Heart left ventricle (tissue), 16 donors: ENCODE results near the gene TDRD7. TPM values are rescaled to one million over a fixed set of nuclear protein-coding genes. Genes with fewer than 3 reads are reported as not detected.

Source experiments
- ATAC-seq, 4 donors: fragments of 200-7000 bp; cut with Tn5 transposase; one replicate each; pipeline ENCODE4 v1.9.1; 2020 to 2022; ENCODE audit warnings: moderate library complexity in 4 of 4, mild to moderate bottlenecking in 3 of 4, moderate number of reproducible peaks in 1 of 4
- DNase-seq, 5 donors: peaks; one replicate each; pipeline ENCODE4 v3.0.0-alpha.2; 2020
- H3K27ac ChIP-seq, 12 donors: fragments of 200-600 bp; sonication (generic) in 4 of 12; one replicate each; pipeline versions ENCODE4 v1.5.0 to v1.8.0; 2016 to 2022; ENCODE audit warnings: mild to moderate bottlenecking in 2 of 12
- H3K27me3 ChIP-seq, 9 donors: fragments of 200-600 bp; sonication (generic) in 2 of 9; one replicate each; pipeline versions ENCODE4 v1.5.1 to v1.8.0; 2016 to 2022; ENCODE audit warnings: mild to moderate bottlenecking in 3 of 9
- H3K36me3 ChIP-seq, 9 donors: fragments of 200-600 bp; sonication (generic) in 2 of 9; one replicate each; pipeline versions ENCODE4 v1.5.0 to v1.8.0; 2018 to 2022; ENCODE audit warnings: mild to moderate bottlenecking in 2 of 9
- H3K4me1 ChIP-seq, 12 donors: fragments of 200-600 bp; sonication (generic) in 4 of 12; one replicate each; pipeline versions ENCODE4 v1.5.0 to v1.8.0; 2016 to 2022; ENCODE audit warnings: mild to moderate bottlenecking in 3 of 12
- H3K4me3 ChIP-seq, 12 donors: fragments of 200-600 bp; sonication (generic) in 4 of 12; one replicate each; pipeline versions ENCODE4 v1.5.0 to v1.8.0; 2017 to 2022; ENCODE audit warnings: mild to moderate bottlenecking in 9 of 12, moderate library complexity in 4 of 12
- H3K9me3 ChIP-seq, 12 donors: fragments of 200-600 bp; sonication (generic) in 4 of 12; one replicate each; pipeline versions ENCODE4 v1.5.0 to v1.8.0; 2016 to 2022; ENCODE audit warnings: mild to moderate bottlenecking in 1 of 12
- CTCF ChIP-seq, 12 donors: fragments of 200-600 bp; sonication (generic) in 4 of 12; IDR thresholded peaks; one replicate each; pipeline versions ENCODE4 v1.5.0 to v1.8.0; 2018 to 2022; ENCODE audit warnings: antibody characterized with exemption in 12 of 12, mild to moderate bottlenecking in 5 of 12
- POLR2A ChIP-seq, 2 donors: fragments of 450-650 bp; IDR thresholded peaks; one replicate each; pipeline ENCODE4 v1.6.1; 2017; ENCODE audit warnings: antibody characterized with exemption in 2 of 2, mild to moderate bottlenecking in 2 of 2, moderate library complexity in 2 of 2
- WGBS, 4 donors: extraction: QIAGEN DNeasy Blood & Tissue Kit in 2 of 4; methylation state at CpG; one replicate each; pipeline versions ENCODE4 v1.1.5 to v1.1.7; 2013 to 2018; 5-methylcytosine and 5-hydroxymethylcytosine counted together
- intact Hi-C, 10 donors: fragments of 100-400 bp; cut with DNase I; formaldehyde crosslinking; loops; one replicate each; pipeline versions ENCODE4 v1.11.1 to v1.14.2; 2022
- polyA plus RNA-seq, 2 donors: library from polyadenylated mRNA; stranded (reverse); fragments of 200-250 nt; gene quantifications; one replicate each; pipeline ENCODE4 v1.2.3, GENCODE V29; 2013
- total RNA-seq, 9 donors: library from RNA; depleted of rRNA in 2 of 9; stranded (reverse); fragments of >200 nt in 2 of 9; fragmentation: NEBNext Ultra II Directional in 3 of 9; extraction: Animal tissue kit (Norgen Biotek cat#: 25700) in 3 of 9; gene quantifications; one replicate each; pipeline versions ENCODE4 v1.1.0 to v1.2.4, GENCODE V29; 2016 to 2023
- donor health status: ischemic (EF 13 %, LVEDD 7.1; RV severe dilation, severe dysfunction).
- donor health status: healthy with polysubstance abuse.
- donor health status: DM: no; HTN: yes; CAD: no.
- donor health status: DM: no; HTN: no; CAD: no.
- donor health status: ischemic (EF 25% LVEDD 6.9; RV normal size, moderate dysfunction).
- donor health status: ischemic (EF 25% LVEDD 5.7; RV mildly dilated, moderate dysfunction).
- donor health status: healthy.
- donor health status: DM: yes; HTN: yes; CAD: no.
- donor health status: ischemic (EF 35%, LVEDD 5.7; RV mildly dilated, moderate dysfunction).
- donor health status: nonischemic (EF 11% LVEDD 7.7; RV severe dilation, severe dysfunction).
- donor health status: DM: yes; HTN: yes; CAD: no.
- donor health status: PGD.
- donor health status: ischemic (EF 29% LVEDD 5.4; RV normal size, mild dysfunction).
- donor health status: nonischemic (EF 23%, LVEDD 6.1; RV moderate dilation, normal function).

TDRD7 gene
- total and polyA plus RNA-seq, 11 donors = 3.0 to 15.3 (median 8.9) TPM

- WGBS, 4 donors = 58 to 70% (median 66%) methylated on average over 3 of the region's 3 CpGs
- peaks cover 0 to 51% (median 23%) of the 10 kb centered on the region in 9 donors for H3K36me3 ChIP-seq
- ATAC-seq (no peak), DNase-seq (no peak)
- TF ChIP-seq POLR2A (IDR thresholded peaks at IDR 0.05) (no peak), CTCF (IDR thresholded peaks at IDR 0.05) (no peak)
- no peak overlapping the region for H3K27ac ChIP-seq
- intact Hi-C loops = loop anchor here in 2 of 10 donors (10.0 kb wide), 2 partner anchors 243 to 443 kb away; no protein-coding TSS in a partner anchor
- no peak overlapping the region for H3K4me3 ChIP-seq
- no peaks in the 10 kb centered on the region for H3K9me3 ChIP-seq
- peaks cover 0 to 5% (median 0%) of the 10 kb centered on the region in 12 donors for H3K4me1 ChIP-seq
- no peaks in the 10 kb centered on the region for H3K27me3 ChIP-seq
These were observed 50.3 kb downstream of the TDRD7 start for GRCh38 chr9:97462159-97462558.

GRCh38 chr9:97462914-97463313 lies 51.0 kb downstream of the TDRD7 start:
- Histone ChIP-seq H3K27me3 (no peaks in the 10 kb centered on the region), H3K4me1 (peaks cover 0 to 5% (median 0%) of the 10 kb centered on the region in 12 donors), H3K36me3 (peaks cover 0 to 54% (median 23%) of the 10 kb centered on the region in 9 donors), H3K4me3 (no peak overlapping the region), H3K27ac (no peak overlapping the region), H3K9me3 (no peaks in the 10 kb centered on the region)
- DNase-seq = no peak
- no peak for TF ChIP-seq POLR2A (IDR thresholded peaks at IDR 0.05)
- no peak for TF ChIP-seq CTCF (IDR thresholded peaks at IDR 0.05)
- ATAC-seq = no peak
- intact Hi-C loops = loop anchor here in 2 of 10 donors (10.0 kb wide), 2 partner anchors 242 to 442 kb away; no protein-coding TSS in a partner anchor
- 96 to 100% (median 98%) methylated on average over 1 of the region's 1 CpG for WGBS, 4 donors

- intact Hi-C loops = loop anchor here (1.0 to 10.0 kb wide), 11 partner anchors 128 to 438 kb away; no protein-coding TSS in a partner anchor
- 41 to 62% (median 56%) methylated on average over 4 of the region's 4 CpGs for WGBS, 4 donors
- no peaks in the 10 kb centered on the region for H3K9me3 ChIP-seq
- H3K27ac ChIP-seq = peak overlapping the region in 11 of 12 donors; percentile 11 to 78 (median 69)
- ATAC-seq (peak; percentile 95 to 98 (median 97)), DNase-seq (peak; percentile 73 to 80 (median 77))
- no peak overlapping the region for H3K4me3 ChIP-seq
- no peaks in the 10 kb centered on the region for H3K27me3 ChIP-seq
- peaks cover 0 to 65% (median 28%) of the 10 kb centered on the region in 9 donors for H3K36me3 ChIP-seq
- no peak for TF ChIP-seq POLR2A (IDR thresholded peaks at IDR 0.05)
- peak; percentile 62 to 94 (median 81) for TF ChIP-seq CTCF (IDR thresholded peaks at IDR 0.05)
- peaks cover 0 to 20% (median 11%) of the 10 kb centered on the region in 12 donors for H3K4me1 ChIP-seq
These were observed 57.0 kb downstream of the TDRD7 start for GRCh38 chr9:97468658-97469448.

- TF ChIP-seq POLR2A (IDR thresholded peaks at IDR 0.05) = no peak
- TF ChIP-seq CTCF (IDR thresholded peaks at IDR 0.05) = peak in 8 of 12 donors; percentile 12 to 58 (median 42)
- Histone ChIP-seq H3K9me3 (no peaks in the 10 kb centered on the region), H3K36me3 (peaks cover 0 to 71% (median 30%) of the 10 kb centered on the region in 9 donors), H3K27me3 (no peaks in the 10 kb centered on the region), H3K27ac (peak overlapping the region in 3 of 12 donors; percentile 47 to 69 (median 68)), H3K4me3 (no peak overlapping the region), H3K4me1 (peaks cover 0 to 24% (median 11%) of the 10 kb centered on the region in 12 donors)
- WGBS, 4 donors = 51 to 68% (median 61%) methylated on average over 2 of the region's 2 CpGs
- peak in 3 of 4 donors; percentile 48 to 61 (median 55) for ATAC-seq
- intact Hi-C loops = loop anchor here in 3 of 10 donors (5.0 kb wide), 2 partner anchors 127 to 147 kb away; no protein-coding TSS in a partner anchor
- peak in 1 of 5 donors; percentile 29 for DNase-seq
These were observed 58.2 kb downstream of the TDRD7 start for GRCh38 chr9:97470076-97470475.
